SIG-M5 treated with dmso at 0.1 percent for 504 hours (cell line): ENCODE data around the gene SPDYE2.
"Not testable (repeated sequence)": the region's sequence is repeated elsewhere in the genome, so short reads cannot be mapped to it uniquely, and the experiment has no call there.

ENCODE experiments used
- DNase-seq: peaks from one replicate; lab custom pipeline; 2025; ENCODE audit not compliant: unreplicated experiment; lab: John Stamatoyannopoulos, UW

Gene SPDYE2

GRCh38 chr7:102550808-102551422 lies at the start of gene SPDYE2:
SPDYE2 (plus strand) TSS chr7:102551226; CDS start chr7:102553256, 2,030 bp downstream.
- not testable (repeated sequence) for DNase-seq

- not testable (repeated sequence) for DNase-seq
These were observed 47.9 kb upstream of the SPDYE2 start for GRCh38 chr7:102503141-102503540.

DNA sequence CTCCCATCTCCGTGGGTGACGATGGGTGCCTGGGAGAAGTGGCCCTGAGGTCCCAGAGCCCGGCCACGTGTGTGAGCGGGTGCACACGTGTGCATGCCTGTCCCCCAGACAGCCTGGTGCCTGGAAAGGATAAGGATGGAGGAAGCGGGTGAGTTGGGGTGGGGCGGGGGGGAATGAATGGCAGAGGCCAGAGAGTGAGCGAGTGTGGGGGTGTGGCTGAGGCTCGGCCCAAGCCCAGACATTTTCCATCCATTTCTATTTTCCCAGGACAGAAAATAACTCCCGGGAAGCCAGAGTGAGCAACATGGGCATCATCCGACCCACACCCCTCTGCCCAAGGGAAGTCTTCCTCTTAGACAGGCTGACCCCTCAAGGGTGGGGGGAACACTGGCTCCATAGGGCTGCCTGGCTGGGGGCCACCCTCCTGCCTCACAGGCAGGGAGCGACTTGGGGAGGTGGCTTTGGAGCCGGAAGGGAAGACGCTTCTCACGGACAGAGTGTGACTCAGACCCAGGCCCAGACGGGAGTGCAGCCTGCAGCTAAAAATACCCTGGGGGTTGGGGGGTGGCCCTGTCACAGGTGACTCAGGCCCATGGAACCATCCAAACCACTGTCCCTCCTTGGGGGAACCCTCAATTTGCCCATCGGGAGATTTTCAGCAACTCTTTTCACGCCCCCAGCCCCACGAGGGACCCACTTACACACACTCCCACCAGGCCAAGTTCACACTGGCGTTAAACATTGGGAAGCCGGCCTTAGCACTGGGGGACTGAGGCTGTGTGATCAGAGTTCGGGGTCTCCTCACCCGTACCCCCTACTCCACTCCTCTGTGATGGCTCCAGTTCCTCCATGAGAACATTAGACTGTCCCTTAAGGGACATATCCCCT lies 45.5 kb upstream of the SPDYE2 start:
- DNase-seq = not testable (repeated sequence)

GRCh38 chr7:102507410-102508088 lies 43.5 kb upstream of the SPDYE2 start:
- DNase-seq = not testable (repeated sequence)

DNA sequence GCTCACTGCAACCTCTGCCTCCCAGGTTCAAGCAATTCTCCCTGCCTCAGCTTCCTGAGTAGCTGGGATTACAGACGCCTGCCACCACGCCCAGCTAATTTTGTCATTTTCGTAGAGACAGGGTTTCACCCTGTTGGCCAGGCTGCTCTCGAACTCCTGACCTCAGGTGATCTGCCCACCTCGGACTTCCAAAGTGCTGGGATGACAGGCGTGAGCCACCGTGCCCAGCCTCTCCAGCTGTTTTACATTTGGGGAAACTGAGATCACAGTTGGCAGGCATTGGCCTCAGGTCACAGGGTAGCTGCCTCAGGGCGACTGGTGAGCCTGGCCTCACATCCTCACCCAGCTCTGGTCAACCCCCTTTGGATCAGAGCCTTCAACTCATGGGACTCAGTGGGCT lies 40.5 kb upstream of the SPDYE2 start:
- not testable (repeated sequence) for DNase-seq

GRCh38 chr7:102511860-102512522 lies 39.0 kb upstream of the SPDYE2 start:
- DNase-seq = not testable (repeated sequence)

- DNase-seq = not testable (repeated sequence)
These were observed 38.3 kb upstream of the SPDYE2 start for GRCh38 chr7:102512642-102513221.

DNA sequence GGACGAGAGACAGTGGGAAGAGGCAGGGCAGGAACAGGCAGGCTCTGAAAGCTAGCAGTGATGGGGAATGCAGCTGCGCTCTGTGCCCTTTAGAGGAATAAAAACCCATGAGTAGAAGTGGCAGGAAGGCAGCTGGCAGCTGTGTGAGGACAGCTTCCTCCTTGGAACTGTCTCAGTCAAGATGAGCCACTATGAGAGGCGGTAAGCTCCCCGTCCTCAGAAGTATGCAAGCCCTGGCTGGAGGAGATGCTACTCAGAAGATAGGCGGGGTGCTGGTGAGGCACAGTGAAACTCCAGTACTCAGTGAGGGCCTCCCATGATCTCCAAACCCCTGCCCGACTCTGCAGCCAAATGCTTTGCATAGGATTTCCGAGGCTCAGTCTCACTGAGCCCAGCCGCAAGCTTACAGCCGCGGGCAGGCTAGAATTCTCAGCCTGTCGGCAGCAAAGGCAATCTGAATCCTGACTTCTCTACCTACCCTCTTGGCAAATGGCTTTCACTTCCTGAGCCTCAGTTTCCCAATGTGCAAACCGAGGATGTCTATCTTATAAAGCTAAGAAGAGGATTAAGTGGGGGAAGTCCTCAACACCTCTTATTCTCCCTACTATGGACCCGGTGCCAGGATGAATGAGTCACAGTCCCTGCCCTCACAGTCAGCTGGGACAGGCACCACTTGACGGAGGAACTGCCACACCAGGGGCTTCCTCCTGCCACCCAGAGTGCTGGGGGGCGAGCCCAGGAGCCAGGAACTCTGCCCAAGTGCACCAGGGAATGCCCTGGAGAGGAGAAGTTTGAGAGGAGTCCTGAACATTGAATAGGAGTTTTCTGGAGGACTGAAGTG lies 35.9 kb upstream of the SPDYE2 start:
- not testable (repeated sequence) for DNase-seq

- not testable (repeated sequence) for DNase-seq
These were observed 35.1 kb upstream of the SPDYE2 start for GRCh38 chr7:102515889-102516288.

DNA sequence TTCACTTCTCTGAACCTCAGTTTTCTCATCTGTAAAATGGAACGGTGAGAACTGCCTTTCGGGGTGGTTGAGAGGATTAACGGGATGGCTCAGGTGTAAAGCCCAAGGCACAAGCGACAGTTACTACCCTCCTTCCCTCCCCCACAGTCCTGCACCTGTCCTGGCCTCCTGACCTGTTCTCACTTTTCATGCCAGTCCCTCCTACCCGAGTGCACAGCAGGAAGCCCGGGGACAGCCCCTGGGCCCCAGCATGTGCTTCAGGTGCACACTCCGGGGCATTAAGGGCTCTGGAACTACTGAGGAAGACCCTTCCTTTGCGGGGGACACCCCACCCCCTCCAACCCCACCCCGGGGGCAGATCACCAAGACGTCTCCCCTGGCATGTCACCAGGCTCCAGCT lies 34.1 kb upstream of the SPDYE2 start:
- DNase-seq = not testable (repeated sequence)

DNA sequence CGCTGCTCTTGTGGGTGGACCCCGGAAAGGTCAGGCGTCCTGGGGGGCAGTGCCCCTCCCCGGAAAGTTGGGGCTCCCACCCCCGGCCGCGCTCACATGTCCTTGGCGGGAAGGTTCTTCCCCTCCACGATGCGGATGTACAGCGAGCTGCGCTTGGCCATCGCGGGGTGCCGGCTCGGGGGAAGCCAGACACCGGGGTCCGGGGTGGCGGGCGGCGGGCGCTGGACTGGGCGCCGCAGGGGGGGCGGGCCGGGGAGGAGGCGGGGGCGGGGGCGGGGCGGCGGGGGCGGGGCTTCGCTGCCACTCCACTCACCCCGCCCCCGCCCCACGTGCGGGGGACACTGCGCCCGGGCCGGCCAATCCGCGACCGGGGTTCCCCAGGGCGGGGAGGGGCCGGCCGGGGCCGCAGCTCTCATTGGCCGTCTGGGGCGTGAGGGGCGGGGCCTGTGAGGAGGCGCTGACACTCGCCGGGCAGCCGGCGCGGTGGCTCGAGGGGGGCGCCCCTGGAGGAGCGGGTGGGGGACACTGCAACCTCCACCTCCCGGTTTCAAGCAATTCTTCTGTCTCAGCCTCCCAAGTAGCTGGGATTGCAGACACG lies 33.4 kb upstream of the SPDYE2 start, which contains the start of gene RASA4B:
TSS of gene RASA4B (minus strand) at position 228 of the 598 bp plus-strand sequence. CDS start at position 161, 67 bp downstream.
- DNase-seq = not testable (repeated sequence)

DNA sequence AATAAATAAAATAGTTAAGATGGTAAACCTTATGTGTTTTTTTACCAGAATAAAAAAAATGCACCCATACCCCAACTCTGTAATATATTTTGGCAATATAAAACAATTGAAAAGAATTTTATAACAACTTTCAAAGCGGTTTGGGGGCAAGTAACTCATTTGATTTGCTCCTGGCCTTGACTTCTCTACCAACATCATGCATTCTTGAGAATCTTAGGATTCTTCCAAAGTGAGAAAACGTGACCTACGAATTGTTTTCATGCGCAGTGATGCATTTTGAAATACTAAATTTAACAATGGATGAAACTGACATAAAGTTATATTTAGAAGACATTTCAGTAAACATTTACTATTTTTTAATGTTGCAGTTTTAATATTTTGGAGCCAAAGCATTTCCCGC lies 30.2 kb upstream of the SPDYE2 start:
- DNase-seq = not testable (repeated sequence)

DNA sequence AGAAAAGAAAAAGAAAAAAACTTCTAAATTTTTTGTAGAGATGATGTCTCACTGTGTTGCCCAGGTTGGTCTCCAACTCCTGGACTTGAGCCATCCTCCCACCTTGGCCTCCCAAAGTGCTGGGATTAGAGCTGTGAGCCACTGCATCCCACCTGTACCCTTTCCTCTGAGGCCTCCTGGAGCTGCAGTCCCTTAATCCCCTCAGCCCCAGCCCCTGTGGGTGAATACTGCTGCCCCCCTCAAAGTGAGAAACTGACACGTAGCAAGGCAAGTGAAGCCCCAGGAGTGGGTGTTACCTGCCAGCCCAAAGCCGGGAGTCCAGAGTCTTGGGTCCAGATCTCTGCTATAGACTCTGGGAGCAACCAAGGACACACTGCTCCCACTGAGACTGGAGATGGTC lies 26.2 kb upstream of the SPDYE2 start:
- DNase-seq = not testable (repeated sequence)

DNA sequence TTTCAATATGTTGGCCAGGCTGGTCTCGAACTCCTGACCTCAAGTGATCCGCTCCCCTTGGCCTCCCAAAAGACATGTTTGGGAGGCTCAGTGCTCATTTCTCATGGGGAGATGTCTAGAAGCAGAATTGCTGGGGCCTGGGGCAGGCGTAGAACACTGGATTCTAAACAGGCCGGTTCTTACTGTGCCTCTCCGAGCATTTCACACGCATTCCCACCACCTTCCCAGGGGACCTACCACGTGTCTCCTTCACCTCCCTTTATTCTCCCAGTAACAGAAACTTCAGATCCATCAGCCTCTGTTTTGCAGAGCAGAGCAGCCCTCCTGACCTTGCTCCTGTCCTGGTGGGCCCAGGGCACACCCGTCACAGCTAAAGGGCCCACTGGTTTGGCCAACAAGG lies 23.8 kb upstream of the SPDYE2 start:
- not testable (repeated sequence) for DNase-seq

- DNase-seq = not testable (repeated sequence)
These were observed 22.9 kb upstream of the SPDYE2 start for GRCh38 chr7:102527822-102528793.

- not testable (repeated sequence) for DNase-seq
These were observed 19.4 kb upstream of the SPDYE2 start for GRCh38 chr7:102531583-102531982.

- DNase-seq = not testable (repeated sequence)
These were observed 18.9 kb upstream of the SPDYE2 start for GRCh38 chr7:102532127-102532526.

DNA sequence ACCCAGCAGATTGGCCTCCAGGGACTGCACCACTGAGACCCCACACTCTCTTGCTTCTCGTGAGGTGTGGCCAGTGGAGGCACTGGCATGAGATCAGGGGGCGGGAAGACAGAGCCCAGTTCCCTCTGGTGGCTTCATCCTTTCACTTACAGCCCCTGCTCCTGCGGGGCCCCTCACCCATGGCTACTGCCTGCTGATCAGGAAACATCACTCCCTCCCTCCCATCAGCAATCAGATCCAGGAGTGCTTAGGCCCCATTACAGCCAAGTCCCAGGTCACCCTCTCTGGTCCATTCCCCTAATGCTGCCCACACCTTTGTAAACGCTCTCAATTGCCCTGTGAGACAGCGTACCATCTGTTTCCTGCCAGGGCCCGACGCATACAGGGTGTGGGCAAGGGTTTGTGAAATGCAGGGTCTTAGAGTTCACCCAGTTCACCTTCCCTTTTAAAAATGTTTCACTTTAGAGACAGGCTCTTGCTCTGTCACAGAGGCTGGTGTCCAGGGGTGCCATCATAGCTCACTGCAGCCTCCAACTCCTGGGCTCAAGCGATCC lies 15.9 kb upstream of the SPDYE2 start:
- DNase-seq = not testable (repeated sequence)
